NB4 (cell line): ENCODE measurements around the gene LRRC3B.

ENCODE experiments used
- MYC ChIP-seq: IDR thresholded peaks from 2 replicates; pipeline ENCODE4 v1.6.1; 2011; ENCODE audit warnings: low read depth, low read length
- POLR2A ChIP-seq: IDR thresholded peaks from 2 replicates; pipeline ENCODE4 v1.6.1; 2011; ENCODE audit warnings: mild to moderate bottlenecking; ENCODE audit not compliant: insufficient read length; ENCODE audit errors: extremely low read depth
- TF ChIP-seq, protein P1 (sequence below): IDR thresholded peaks from one replicate; pipeline ENCODE4 v1.5.1; 2012; ENCODE audit warnings: low read depth, low read length
- TF ChIP-seq, protein P2 (sequence below): IDR thresholded peaks from 2 replicates; pipeline ENCODE4 v1.6.1; 2011; ENCODE audit warnings: low read depth, low read length

DNA sequence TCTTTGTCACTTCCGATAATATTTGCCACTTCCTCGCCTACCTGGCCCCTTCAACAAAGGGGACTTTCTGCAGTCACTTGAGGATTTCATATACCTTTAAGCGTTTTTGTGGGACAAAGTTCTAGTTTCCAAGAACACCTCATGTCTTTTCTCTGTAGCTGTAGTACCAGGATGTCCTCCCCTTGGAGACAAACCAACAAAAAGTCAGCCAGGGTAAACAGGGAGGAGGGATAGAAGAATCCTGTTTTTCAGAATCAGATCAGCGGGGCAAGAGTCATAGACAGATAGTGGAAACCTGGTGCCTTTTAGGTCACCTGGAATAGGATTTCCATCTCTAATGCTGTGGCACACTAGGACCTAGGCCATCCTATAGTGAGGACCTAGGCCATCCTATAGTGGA, 4.5 kb downstream of the LRRC3B start:
- TF ChIP-seq, protein P1, sequence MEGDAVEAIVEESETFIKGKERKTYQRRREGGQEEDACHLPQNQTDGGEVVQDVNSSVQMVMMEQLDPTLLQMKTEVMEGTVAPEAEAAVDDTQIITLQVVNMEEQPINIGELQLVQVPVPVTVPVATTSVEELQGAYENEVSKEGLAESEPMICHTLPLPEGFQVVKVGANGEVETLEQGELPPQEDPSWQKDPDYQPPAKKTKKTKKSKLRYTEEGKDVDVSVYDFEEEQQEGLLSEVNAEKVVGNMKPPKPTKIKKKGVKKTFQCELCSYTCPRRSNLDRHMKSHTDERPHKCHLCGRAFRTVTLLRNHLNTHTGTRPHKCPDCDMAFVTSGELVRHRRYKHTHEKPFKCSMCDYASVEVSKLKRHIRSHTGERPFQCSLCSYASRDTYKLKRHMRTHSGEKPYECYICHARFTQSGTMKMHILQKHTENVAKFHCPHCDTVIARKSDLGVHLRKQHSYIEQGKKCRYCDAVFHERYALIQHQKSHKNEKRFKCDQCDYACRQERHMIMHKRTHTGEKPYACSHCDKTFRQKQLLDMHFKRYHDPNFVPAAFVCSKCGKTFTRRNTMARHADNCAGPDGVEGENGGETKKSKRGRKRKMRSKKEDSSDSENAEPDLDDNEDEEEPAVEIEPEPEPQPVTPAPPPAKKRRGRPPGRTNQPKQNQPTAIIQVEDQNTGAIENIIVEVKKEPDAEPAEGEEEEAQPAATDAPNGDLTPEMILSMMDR = no peak
- TF ChIP-seq, protein P2, sequence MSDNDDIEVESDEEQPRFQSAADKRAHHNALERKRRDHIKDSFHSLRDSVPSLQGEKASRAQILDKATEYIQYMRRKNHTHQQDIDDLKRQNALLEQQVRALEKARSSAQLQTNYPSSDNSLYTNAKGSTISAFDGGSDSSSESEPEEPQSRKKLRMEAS = no peak
- no peak for TF ChIP-seq POLR2A
- TF ChIP-seq MYC = no peak
